PC-9 (cell line): ENCODE data around the gene ERVFRD-1. TPM values are rescaled to one million over a fixed set of nuclear protein-coding genes. Genes with fewer than 3 reads are reported as not detected.

ENCODE experiments used
- BruUV-seq: library from RNA; stranded (reverse); fragments of 400-500 nt; replicated peaks from 2 replicates; lab custom pipeline; 2021; lab: Mats Ljungman, UMichigan
- CTCF ChIA-PET: fragments of 300-600 bp; sonication (Branson Sonifier 250); formaldehyde crosslinking; loops from one replicate; lab custom pipeline; 2022; ENCODE audit warnings: antibody characterized with exemption; lab: Charles Lee
- POLR2A ChIA-PET: fragments of 300-600 bp; sonication (Branson Sonifier 250); formaldehyde crosslinking; loops from one replicate; lab custom pipeline; 2022; ENCODE audit warnings: antibody characterized with exemption; ENCODE audit not compliant: unreplicated experiment; lab: Charles Lee
- DNase-seq, 2 experiments: peaks; one replicate each; pipeline versions ENCODE4 v3.0.0 to v3.0.0-alpha.2; 2015 to 2022; ENCODE audit warnings: mixed read lengths in 1 of 2
- H2AFZ ChIP-seq: fragments of 200-600 bp; sonication (generic); 2 replicates; pipeline ENCODE4 v1.8.1; 2017; ENCODE audit warnings: antibody characterized with exemption
- H3F3A ChIP-seq: fragments of 200-600 bp; sonication (generic); 2 replicates; pipeline ENCODE4 v1.8.1; 2017; ENCODE audit warnings: antibody characterized with exemption, mild to moderate bottlenecking, low read depth; ENCODE audit not compliant: insufficient read depth
- H3K27ac ChIP-seq: fragments of 200-600 bp; sonication (generic); 2 replicates; pipeline ENCODE4 v1.6.1; 2016; ENCODE audit warnings: mixed run types
- H3K27me3 ChIP-seq: fragments of 200-600 bp; sonication (generic); 2 replicates; pipeline ENCODE4 v1.6.1; 2016; ENCODE audit warnings: low read depth, mixed run types; ENCODE audit not compliant: insufficient read depth
- H3K36me3 ChIP-seq: fragments of 200-600 bp; sonication (generic); 2 replicates; pipeline ENCODE4 v1.6.1; 2016; ENCODE audit warnings: low read depth, mixed run types
- H3K4me1 ChIP-seq: fragments of 200-600 bp; sonication (generic); replicated peaks from 2 replicates; pipeline ENCODE4 v1.6.1; 2016; ENCODE audit warnings: mixed run types; ENCODE audit not compliant: insufficient read depth
- H3K4me2 ChIP-seq: fragments of 200-600 bp; sonication (generic); 2 replicates; pipeline ENCODE4 v1.6.1; 2017; ENCODE audit warnings: mixed run types
- H3K4me3 ChIP-seq: fragments of 200-600 bp; sonication (generic); 2 replicates; pipeline ENCODE4 v1.6.1; 2016; ENCODE audit warnings: mixed run types
- H3K79me2 ChIP-seq: fragments of 200-600 bp; sonication (generic); 2 replicates; pipeline ENCODE4 v1.6.1; 2017; ENCODE audit warnings: low read depth, mixed run types
- H3K9me2 ChIP-seq: fragments of 200-600 bp; sonication (generic); 2 replicates; pipeline ENCODE4 v1.8.1; 2017; ENCODE audit warnings: mild to moderate bottlenecking; ENCODE audit not compliant: insufficient read depth
- H3K9me3 ChIP-seq: fragments of 200-600 bp; sonication (generic); 2 replicates; pipeline ENCODE4 v1.8.1; 2016; ENCODE audit warnings: low read depth; ENCODE audit not compliant: insufficient read depth
- H4K20me1 ChIP-seq: fragments of 200-600 bp; sonication (generic); 2 replicates; pipeline ENCODE4 v1.8.1; 2017; ENCODE audit not compliant: insufficient read depth
- CTCF ChIP-seq: fragments of 200-600 bp; sonication (generic); conservative IDR thresholded peaks from 2 replicates; pipeline ENCODE4 v1.6.1; 2017; ENCODE audit warnings: mixed run types, antibody characterized with exemption, mild to moderate bottlenecking, moderate library complexity
- EZH2 ChIP-seq: fragments of 200-600 bp; sonication (generic); IDR thresholded peaks from 2 replicates; pipeline ENCODE4 v1.8.0; 2017; ENCODE audit warnings: antibody characterized with exemption, low read depth
- intact Hi-C: fragments of 100-400 bp; cut with micrococcal nuclease; formaldehyde crosslinking; loops from one replicate; pipeline ENCODE4 v1.10.0; 2022; ENCODE audit not compliant: unreplicated experiment
- total RNA-seq: library from RNA; stranded (reverse); gene quantifications from 2 replicates; pipeline ENCODE4 v1.2.3, GENCODE V29; 2021

The ERVFRD-1 gene
- total RNA-seq, 1 experiment from 2014 or later, result not detected

GRCh38 chr6:11113038-11113437 lies 1.5 kb upstream of the ERVFRD-1 start:
- H3K36me3 ChIP-seq, result no peaks in the 10 kb centered on the region
- no peak overlapping the region for H3K4me3 ChIP-seq
- H3K9me3 ChIP-seq, result no peaks in the 10 kb centered on the region
- no peak overlapping the region for H3K4me2 ChIP-seq
- H3K27ac ChIP-seq, result no peak overlapping the region
- ChIA-PET CTCF (no interaction called here), POLR2A (no interaction called here)
- no TSS peak for BruUV-seq
- TF ChIP-seq EZH2, result no peak
- no peaks in the 10 kb centered on the region for H3K27me3 ChIP-seq
- peaks cover 46% of the 10 kb centered on the region for H3K79me2 ChIP-seq
- no peaks in the 10 kb centered on the region for H4K20me1 ChIP-seq
- H3K4me1 ChIP-seq, result peaks cover 7% of the 10 kb centered on the region; the same call in 1 of the 2 replicates
- no peak overlapping the region for H2AFZ ChIP-seq
- intact Hi-C loops, result no loop called here
- DNase-seq, result no peak
- no peaks in the 10 kb centered on the region for H3K9me2 ChIP-seq
- H3F3A ChIP-seq, result no peaks in the 10 kb centered on the region

- Histone ChIP-seq H3K36me3 (no peaks in the 10 kb centered on the region), H3K79me2 (peaks cover 48% of the 10 kb centered on the region), H3F3A (no peaks in the 10 kb centered on the region), H3K9me2 (no peaks in the 10 kb centered on the region), H4K20me1 (no peaks in the 10 kb centered on the region), H3K4me1 (peaks cover 7% of the 10 kb centered on the region; the same call in 1 of the 2 replicates), H3K27ac (no peak overlapping the region), H2AFZ (no peak overlapping the region), H3K9me3 (no peaks in the 10 kb centered on the region), H3K4me2 (no peak overlapping the region), H3K27me3 (no peaks in the 10 kb centered on the region), H3K4me3 (no peak overlapping the region)
- no peak for TF ChIP-seq EZH2
- TF ChIP-seq CTCF, result no peak
- intact Hi-C loops, result no loop called here
- DNase-seq, result no peak
- POLR2A ChIA-PET, result no interaction called here
- BruUV-seq, result no TSS peak
- CTCF ChIA-PET, result no interaction called here
Measured at GRCh38 chr6:11111769-11112437, 378 bp upstream of the ERVFRD-1 start.

GRCh38 chr6:11108726-11109125 lies 2.8 kb downstream of the ERVFRD-1 start:
- intact Hi-C loops, result no loop called here
- Histone ChIP-seq H3F3A (no peaks in the 10 kb centered on the region), H4K20me1 (no peaks in the 10 kb centered on the region)

More at GRCh38 chr6:11108726-11109125, 2.8 kb downstream of the ERVFRD-1 start:
- H3K79me2 ChIP-seq, result peaks cover 61% of the 10 kb centered on the region
- no peaks in the 10 kb centered on the region for H3K9me3 ChIP-seq
- BruUV-seq, result no TSS peak
- H3K4me2 ChIP-seq, result no peak overlapping the region
- no peak for TF ChIP-seq CTCF
- no peak for TF ChIP-seq EZH2
- H3K9me2 ChIP-seq, result no peaks in the 10 kb centered on the region
- no peak for DNase-seq
- no peak overlapping the region for H3K27ac ChIP-seq
- ChIA-PET POLR2A (no interaction called here), CTCF (interaction anchor here (0.8 kb wide), 1 partner anchor 12 kb away, joined by 5 read pairs; no protein-coding TSS in a partner anchor)
- no peaks in the 10 kb centered on the region for H3K27me3 ChIP-seq
- H3K4me3 ChIP-seq, result no peak overlapping the region
- no peaks in the 10 kb centered on the region for H3K36me3 ChIP-seq
- no peaks in the 10 kb centered on the region for H3K4me1 ChIP-seq
- H2AFZ ChIP-seq, result no peak overlapping the region
